Stomach smooth muscle (tissue), 2 donors: Measurements from ENCODE around the gene GBF1.

Experiments used
- H3K27ac ChIP-seq: one replicate; pipeline ENCODE4 v1.7.0; 2013; ENCODE audit warnings: mild to moderate bottlenecking, low read length, inconsistent platforms
- H3K27me3 ChIP-seq, 2 donors: one replicate each; pipeline ENCODE4 v1.7.0; 2013; ENCODE audit warnings: low read length in 2 of 2; ENCODE audit not compliant: insufficient read depth in 2 of 2, control insufficient read depth in 1 of 2
- H3K36me3 ChIP-seq, 2 donors: one replicate each; pipeline ENCODE4 v1.7.0; 2013; ENCODE audit warnings: low read length in 2 of 2; ENCODE audit not compliant: control insufficient read depth in 2 of 2, insufficient read depth in 2 of 2
- H3K4me1 ChIP-seq: one replicate; pipeline ENCODE4 v1.7.0; 2013; ENCODE audit warnings: low read length; ENCODE audit not compliant: control insufficient read depth, insufficient read depth
- H3K4me3 ChIP-seq, 2 donors: one replicate each; pipeline ENCODE4 v1.7.0; 2013; ENCODE audit warnings: low read length in 2 of 2
- H3K9ac ChIP-seq, 2 donors: one replicate each; pipeline ENCODE4 v1.7.0; 2013; ENCODE audit warnings: low read length in 2 of 2, mild to moderate bottlenecking in 1 of 2
- H3K9me3 ChIP-seq, 2 donors: one replicate each; pipeline ENCODE4 v1.7.0; 2013; ENCODE audit warnings: low read length in 2 of 2; ENCODE audit not compliant: control insufficient read depth in 2 of 2
- donor health status: healthy.
- donor health status: Pancreatic carcinoma.

The GBF1 gene

GRCh38 chr10:102408131-102408727, 162.9 kb downstream of the GBF1 start:
- H3K27me3 ChIP-seq, result peaks cover 13 to 22% of the 10 kb centered on the region in 2 donors
- no peaks in the 10 kb centered on the region for H3K9me3 ChIP-seq
- peak overlapping the region; percentile 100 for H3K27ac ChIP-seq
- peak overlapping the region; percentile 79 to 82 for H3K4me3 ChIP-seq
- peak overlapping the region; percentile 98 to 100 for H3K9ac ChIP-seq
- peaks cover 59% of the 10 kb centered on the region for H3K4me1 ChIP-seq
- H3K36me3 ChIP-seq, result peaks cover 6 to 10% of the 10 kb centered on the region in 2 donors

DNA sequence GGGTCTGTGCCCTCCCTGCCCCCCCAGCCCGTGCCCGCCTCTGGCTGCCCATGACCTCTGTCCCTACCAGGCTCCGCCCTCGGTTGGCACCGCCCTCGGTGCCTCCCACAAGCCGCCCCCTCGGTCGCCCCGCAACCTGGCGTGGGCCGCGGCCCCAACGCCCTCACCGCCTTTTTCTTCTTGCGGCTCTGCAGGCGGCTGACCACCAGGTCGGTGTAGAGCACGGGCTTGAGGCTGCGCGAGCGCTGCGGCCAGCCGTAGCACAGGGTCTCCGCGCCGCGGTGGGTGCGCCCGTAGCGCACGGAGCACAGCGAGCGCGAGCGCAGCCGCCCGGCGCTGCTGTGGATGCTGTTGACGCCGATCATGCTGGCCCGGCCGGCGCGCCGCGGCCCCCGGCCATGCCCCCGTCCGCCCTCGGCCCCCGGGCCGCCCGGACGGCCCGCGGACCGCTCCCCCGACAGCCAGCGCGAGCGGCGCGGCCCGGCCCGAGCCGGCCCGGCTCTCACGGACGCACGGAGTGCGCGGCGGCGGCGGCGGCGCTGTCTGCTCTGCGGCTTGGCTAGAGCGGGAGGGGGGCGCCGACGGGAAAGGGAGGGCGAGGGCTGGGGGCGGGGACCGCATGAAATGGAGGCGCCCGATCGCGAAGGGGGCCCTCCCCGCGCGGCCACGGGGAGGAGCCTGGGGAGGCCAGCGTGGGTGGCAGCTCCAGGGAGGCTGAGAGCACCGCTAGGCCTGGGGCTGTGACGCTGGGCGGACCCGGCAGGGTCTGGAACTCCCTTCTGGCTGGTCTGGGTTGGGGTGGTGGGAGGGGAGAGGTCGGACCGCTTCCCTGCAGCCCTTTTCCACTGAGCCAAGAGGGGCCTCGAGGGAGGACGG, 163.6 kb downstream of the GBF1 start:
- peaks cover 53% of the 10 kb centered on the region for H3K4me1 ChIP-seq
- peak overlapping the region; percentile 79 to 82 for H3K4me3 ChIP-seq
- H3K9ac ChIP-seq, result peak overlapping the region; percentile 98 to 100
- no peaks in the 10 kb centered on the region for H3K9me3 ChIP-seq
- H3K36me3 ChIP-seq, result peaks cover 0 to 4% of the 10 kb centered on the region in 2 donors
- H3K27me3 ChIP-seq, result peaks cover 13 to 24% of the 10 kb centered on the region in 2 donors
- H3K27ac ChIP-seq, result peak overlapping the region; percentile 100

DNA sequence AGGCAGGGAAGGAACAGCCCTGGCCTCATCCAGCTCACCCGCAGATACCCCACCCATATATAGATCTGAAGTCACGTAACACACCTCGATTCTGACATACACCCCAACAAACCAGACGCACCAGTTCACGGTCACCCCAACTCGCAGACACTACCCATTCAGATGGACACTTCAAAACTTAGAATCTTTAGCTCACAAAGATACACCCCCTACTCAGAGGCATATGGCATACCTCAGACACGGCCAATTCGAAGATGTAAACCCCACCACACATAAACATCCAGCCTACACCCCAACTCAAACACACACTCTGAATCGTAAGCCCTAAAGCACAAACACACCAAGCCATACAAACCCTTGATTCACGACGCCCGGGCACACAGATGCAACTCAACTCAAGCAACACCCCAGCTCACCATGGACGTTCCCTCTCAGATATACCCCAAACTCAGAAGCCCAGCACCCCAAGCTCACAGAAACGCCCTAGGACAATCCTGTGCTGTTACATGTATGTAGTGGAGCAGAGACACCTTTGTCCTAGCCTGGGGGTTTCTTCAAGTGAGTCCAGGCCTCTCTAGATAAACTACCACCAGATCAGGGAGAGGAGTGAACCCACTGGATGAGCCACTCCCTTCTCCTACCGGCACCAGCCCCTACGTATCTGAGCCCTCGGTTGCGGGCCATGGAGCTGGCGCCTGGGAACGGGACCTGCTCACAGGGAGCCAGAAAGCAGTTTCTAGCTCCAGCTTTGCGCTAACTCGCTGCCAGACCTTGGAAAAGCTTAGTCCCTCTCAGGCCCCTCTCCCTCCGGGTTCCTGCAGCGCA, 164.5 kb downstream of the GBF1 start:
- peaks cover 46% of the 10 kb centered on the region for H3K4me1 ChIP-seq
- H3K27me3 ChIP-seq, result peaks cover 13 to 31% of the 10 kb centered on the region in 2 donors
- H3K9me3 ChIP-seq, result no peaks in the 10 kb centered on the region
- H3K27ac ChIP-seq, result peak overlapping the region; percentile 99
- peak overlapping the region; percentile 78 to 92 for H3K9ac ChIP-seq
- peak overlapping the region; percentile 42 to 82 for H3K4me3 ChIP-seq
- no peaks in the 10 kb centered on the region for H3K36me3 ChIP-seq

- H3K27me3 ChIP-seq, result peaks cover 16 to 36% of the 10 kb centered on the region in 2 donors
- peak overlapping the region; percentile 78 to 92 for H3K9ac ChIP-seq
- H3K4me3 ChIP-seq, result peak overlapping the region; percentile 42 to 82
- peak overlapping the region; percentile 99 for H3K27ac ChIP-seq
- no peaks in the 10 kb centered on the region for H3K36me3 ChIP-seq
- peaks cover 38% of the 10 kb centered on the region for H3K4me1 ChIP-seq
- H3K9me3 ChIP-seq, result no peaks in the 10 kb centered on the region
Observed at GRCh38 chr10:102410429-102411073, 165.2 kb downstream of the GBF1 start.

GRCh38 chr10:102411341-102412255, 166.3 kb downstream of the GBF1 start:
- Histone ChIP-seq H3K27me3 (peaks cover 23 to 44% of the 10 kb centered on the region in 2 donors), H3K4me3 (no peak overlapping the region), H3K4me1 (peaks cover 29% of the 10 kb centered on the region), H3K9ac (no peak overlapping the region), H3K27ac (peak overlapping the region; percentile 99), H3K36me3 (no peaks in the 10 kb centered on the region), H3K9me3 (no peaks in the 10 kb centered on the region)

GRCh38 chr10:102412293-102412692, 167.0 kb downstream of the GBF1 start:
- Histone ChIP-seq H3K9ac (no peak overlapping the region), H3K27me3 (peaks cover 30 to 47% of the 10 kb centered on the region in 2 donors), H3K9me3 (no peaks in the 10 kb centered on the region), H3K4me3 (no peak overlapping the region), H3K27ac (no peak overlapping the region), H3K36me3 (no peaks in the 10 kb centered on the region), H3K4me1 (peaks cover 28% of the 10 kb centered on the region)

DNA sequence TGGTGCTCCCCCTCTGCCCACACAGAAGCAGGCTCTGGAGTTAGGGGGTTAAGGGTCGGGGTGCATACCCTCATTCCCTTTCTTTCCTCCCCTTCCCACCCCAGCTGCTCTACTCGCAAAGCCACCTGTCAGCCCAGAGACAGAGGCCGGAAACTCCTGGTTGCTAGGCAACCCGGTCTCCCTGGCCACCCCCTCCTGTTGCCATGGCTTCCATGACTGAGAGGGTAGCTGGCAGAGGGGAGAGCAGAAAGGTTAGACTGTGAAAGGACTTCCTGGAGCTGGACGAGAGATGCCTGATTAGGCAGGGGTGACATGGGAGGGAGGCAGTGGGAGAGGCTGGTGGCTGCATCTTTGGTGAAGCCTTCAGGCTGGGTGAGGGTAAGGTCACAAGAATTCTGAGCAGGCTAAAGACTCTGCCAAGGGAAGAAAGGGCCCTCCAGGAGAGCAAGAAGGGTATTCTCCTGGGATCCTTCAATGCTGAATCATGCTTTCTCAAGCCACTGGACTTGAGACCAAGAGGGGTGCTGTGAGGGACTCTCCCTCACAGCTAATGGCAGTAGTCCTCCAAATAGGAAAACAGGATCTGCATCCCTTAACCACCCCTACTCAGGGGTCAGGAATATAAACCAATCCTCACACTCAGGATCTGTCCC, 167.8 kb downstream of the GBF1 start:
- no peak overlapping the region for H3K9ac ChIP-seq
- H3K9me3 ChIP-seq, result no peaks in the 10 kb centered on the region
- H3K36me3 ChIP-seq, result no peaks in the 10 kb centered on the region
- H3K27ac ChIP-seq, result no peak overlapping the region
- H3K27me3 ChIP-seq, result peaks cover 29 to 46% of the 10 kb centered on the region in 2 donors
- peaks cover 21% of the 10 kb centered on the region for H3K4me1 ChIP-seq
- H3K4me3 ChIP-seq, result no peak overlapping the region

- H3K27me3 ChIP-seq, result peaks cover 31 to 49% of the 10 kb centered on the region in 2 donors
- no peak overlapping the region for H3K4me3 ChIP-seq
- H3K4me1 ChIP-seq, result peaks cover 21% of the 10 kb centered on the region
- no peaks in the 10 kb centered on the region for H3K36me3 ChIP-seq
- H3K27ac ChIP-seq, result no peak overlapping the region
- no peak overlapping the region for H3K9ac ChIP-seq
- no peaks in the 10 kb centered on the region for H3K9me3 ChIP-seq
Observed at GRCh38 chr10:102413806-102414561, 168.7 kb downstream of the GBF1 start.

DNA sequence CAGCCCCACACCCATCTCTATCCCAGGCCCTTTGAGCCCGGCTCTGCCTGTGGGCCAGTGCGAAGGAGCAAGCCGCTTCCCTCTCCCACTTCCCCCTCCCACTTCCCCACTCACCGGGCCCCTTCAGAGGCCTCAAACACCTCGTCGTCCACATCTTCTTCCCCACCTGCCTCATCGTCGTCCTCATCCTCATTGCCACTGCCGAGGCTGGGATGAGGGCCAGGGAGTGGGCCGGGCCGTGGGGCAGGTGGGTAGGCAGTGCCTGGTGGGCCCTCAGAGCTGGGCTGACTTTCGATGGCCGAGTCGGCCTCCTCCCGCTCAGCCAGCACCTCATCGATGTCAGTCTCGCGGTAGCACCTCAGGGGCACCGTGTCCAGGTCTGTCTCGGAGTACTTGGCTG, 169.4 kb downstream of the GBF1 start:
- no peak overlapping the region for H3K27ac ChIP-seq
- no peaks in the 10 kb centered on the region for H3K36me3 ChIP-seq
- H3K9ac ChIP-seq, result no peak overlapping the region
- peaks cover 25% of the 10 kb centered on the region for H3K4me1 ChIP-seq
- no peak overlapping the region for H3K4me3 ChIP-seq
- H3K27me3 ChIP-seq, result peaks cover 31 to 49% of the 10 kb centered on the region in 2 donors
- H3K9me3 ChIP-seq, result no peaks in the 10 kb centered on the region
